Measurements from ENCODE around the gene ZNF488.

Gene ZNF488

DNA sequence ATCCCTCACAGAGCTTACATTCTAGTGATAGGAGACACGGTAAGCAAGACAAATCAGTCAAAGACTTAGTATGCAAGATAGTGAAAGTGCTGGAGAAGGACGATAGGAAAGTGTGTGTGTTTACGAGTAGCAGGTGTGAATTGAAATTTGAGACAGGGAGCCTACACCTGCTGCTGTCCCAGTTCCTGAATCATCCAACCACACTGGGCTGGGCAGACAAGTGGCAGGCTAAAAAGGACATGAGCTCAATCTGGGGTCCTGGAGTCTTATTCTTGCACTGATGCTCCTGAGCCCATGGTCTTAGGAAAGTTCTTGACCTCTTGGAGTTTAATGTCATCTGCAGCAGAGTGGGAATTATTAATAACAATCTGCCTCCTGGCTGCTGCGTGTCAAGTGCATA, 19.7 kb downstream of the ZNF488 start:
- no peak for DNase-seq

DNA sequence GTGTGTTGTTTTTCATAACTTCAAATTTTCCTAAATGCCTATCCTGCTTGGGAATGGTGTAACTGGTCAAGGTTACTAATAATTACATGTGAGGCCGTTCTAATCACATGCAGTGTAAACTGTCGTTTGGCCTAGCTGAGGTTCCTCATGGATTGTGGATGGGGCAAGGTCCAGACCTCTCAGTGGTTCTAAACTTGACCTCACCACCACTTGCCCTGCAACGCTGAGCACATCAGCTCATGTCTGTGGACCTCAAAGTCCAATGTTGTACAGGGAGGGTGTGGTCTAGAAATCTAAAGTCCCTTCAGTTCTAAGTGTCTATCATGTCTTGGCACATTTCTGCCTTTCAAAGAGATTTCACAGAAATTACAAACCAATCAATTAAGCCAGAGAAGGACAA, 20.3 kb downstream of the ZNF488 start:
- no peak for DNase-seq

DNA sequence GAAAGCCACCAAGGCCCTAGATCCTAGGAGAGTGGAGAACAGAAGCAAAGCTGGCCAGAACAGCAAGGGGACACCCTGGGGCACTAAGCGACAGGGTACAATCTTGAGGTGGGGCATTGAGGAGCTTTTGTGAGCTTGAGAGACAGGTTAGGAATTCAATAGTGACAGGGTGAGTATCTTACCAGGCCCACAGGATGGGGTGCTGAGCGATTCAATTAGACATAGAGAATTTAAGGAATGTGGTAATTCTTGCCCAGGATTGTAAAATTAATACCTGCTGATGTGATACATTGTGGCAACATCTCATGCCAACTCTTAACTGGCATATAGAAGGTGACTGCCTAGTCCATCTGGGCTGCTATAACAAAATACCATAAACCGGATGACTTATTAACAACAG, 21.9 kb downstream of the ZNF488 start:
- DNase-seq: no peak

DNA sequence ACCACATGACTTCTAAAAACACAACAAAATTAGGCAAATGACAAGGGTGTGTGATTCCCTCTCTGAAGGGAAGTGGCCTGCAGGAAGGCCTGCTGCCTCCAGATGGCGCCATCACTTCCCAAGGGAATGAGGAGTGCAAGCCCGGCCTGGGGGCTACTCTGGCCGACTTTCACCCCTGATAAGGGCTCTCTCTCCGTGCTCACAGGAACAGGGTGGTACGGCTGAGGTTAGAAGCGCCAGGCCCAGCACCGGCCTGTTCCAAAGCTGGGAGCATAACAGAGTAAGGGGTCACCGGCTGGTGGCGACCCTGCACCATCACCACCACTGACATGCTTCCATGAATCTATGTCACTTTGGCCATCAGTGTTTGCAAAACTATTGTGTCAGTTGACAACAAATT, 22.8 kb downstream of the ZNF488 start:
- peak; percentile 10 for DNase-seq

DNA sequence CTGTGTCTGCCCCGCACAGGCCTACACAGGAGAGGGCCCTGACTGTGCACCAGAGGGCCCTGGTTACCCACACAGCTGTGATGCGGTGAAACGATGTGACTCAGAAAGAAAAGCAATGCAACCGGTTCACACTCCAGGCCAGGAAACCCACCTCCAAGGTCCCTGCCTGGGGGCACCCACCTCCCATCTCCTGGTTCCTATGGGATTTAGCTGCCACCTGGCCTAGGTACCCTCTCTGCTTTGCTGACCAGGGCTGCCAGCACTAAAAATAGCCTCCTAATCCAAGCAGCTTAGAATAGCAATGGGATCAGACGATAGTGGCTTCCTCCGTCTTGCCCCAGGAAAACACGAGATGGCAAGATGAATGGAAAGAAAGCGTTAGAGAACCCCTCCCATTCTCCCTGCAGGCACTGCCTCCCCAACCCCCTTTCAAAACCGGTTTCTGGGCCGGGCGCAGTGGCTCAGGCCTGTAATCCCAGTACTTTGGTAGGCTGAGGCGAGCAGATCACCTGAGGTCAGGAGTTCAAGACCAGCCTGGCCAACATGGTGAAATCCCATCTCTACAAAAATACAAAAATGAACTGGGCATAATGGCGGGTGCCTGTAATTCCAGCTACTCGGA, 23.6 kb downstream of the ZNF488 start:
- DNase-seq: peak; percentile 13

DNA sequence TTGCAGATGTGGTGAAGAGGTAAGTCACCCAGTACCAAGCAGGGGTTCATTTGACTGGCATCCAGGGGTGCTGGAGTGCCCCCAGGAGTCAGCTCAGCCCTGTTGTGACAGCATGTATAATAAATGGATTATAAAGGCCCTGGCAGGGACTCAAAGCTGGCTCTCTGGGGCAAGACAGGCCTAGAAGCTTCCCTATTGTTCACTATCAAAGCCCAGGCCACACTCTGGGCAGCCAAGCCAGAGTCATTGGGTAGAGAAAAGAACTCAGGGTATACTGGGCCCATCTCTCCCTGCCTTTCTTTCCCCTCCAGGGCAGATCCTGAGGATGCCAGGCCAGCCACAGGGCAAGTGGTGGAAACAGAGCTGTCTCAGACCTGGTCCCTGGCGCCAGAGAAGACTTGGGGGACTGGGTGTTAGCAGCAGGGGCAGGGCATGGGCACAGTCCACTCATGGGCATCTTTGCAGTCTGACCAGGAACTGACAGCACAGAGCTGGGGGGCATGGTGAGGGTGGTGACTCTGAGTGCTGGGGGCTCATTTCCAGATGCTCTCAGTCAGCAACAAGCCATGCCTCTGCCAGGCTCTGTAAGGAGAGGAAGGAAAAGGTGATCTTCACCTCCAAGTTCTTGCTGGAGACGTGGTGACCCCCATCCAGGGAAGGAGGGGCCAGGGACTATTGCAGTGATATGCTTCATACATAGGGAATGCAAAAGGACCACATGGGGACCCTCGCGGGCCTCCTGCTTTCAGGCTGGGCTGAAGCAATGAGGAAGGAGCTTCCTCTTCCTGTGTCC, 24.3 kb downstream of the ZNF488 start:
- DNase-seq: no peak

DNA sequence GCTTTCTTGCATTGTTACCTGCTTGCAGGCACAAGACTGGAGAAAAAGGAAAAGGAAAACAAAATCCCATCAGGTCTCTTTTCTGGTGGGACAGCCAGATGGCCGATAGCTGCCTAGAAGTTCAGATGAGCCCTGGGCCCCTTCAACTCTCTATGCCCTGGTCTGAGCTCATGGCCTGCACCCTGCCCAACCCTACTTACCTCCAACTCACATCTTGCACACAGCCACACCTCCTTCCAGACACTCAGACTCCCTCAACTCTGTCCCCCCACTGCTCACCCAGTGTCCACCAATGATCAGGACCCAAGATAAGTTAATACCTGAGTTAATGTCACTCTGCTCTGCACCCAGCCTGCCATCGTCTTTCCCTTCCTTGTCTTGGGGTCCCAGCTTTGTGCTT, 25.0 kb downstream of the ZNF488 start:
- DNase-seq: no peak

DNA sequence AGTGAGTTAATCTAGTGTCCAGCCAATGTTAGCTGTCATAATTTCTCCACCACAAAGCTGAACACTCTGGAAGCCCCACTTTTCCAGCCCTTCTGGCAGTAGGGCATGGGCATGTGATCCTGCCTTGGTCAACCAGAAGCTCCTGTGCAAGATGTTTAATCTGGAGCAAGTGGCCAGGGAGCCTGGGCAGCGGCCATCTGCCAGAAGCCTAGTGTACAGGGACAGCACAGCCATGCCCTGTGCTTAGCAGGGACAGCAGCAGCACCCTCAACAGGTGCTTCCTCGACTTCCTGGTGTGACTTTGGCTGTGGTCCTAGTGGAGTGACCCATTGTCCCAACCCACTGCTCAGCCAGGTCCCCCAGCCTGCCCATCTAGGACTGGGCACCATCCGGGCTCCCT, 25.6 kb downstream of the ZNF488 start:
- no peak for DNase-seq

DNA sequence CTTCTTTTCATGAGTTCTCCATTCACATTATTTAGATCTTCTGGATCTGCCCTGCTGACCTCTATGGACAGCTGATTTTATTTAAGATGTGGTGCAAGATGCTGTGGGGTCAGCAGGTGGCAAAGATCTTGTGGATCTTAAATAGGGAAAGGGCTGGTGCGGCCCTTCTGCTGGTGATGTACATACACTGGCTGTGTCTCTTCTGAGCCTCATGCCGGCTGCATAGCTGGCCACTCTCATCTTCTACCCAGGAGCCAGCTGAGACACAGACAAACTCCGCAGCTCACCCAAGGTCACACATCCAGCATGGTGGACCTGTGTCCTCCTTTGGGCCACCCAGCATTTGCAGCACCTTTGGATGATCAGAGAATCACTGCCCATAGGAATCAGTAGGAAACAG, 26.2 kb downstream of the ZNF488 start:
- no peak for DNase-seq

DNA sequence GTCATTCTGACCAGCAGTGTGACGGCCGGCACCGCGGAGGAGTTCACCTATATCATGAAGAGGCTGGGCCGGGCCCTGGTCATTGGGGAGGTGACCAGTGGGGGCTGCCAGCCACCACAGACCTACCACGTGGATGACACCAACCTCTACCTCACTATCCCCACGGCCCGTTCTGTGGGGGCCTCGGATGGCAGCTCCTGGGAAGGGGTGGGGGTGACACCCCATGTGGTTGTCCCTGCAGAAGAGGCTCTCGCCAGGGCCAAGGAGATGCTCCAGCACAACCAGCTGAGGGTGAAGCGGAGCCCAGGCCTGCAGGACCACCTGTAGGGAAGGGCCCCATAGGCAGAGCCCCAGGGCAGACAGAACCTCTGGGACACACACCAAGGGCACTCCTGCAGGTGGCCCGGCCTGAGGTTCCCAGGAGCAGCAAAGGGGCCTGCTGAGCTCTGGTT, 26.9 kb downstream of the ZNF488 start:
- no peak for DNase-seq

DNA sequence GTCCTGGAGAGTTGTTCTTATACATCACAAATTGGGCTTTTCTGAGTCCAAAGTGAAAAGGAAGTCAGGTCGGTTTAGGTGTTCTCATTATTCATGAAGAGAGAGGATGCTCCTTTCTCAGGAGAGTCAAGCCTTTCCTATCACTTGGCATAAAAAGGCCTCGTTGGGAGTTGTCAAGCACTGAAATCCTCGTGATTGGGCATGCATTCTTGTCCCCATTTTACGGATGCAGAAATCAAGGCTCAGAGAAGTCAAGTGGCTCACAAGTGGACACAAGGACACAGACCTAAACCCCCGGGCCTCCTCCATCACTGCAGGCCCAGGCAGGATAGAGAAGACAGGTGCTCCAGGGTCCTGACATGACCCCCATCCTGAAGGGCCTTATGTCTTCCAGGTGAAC, 27.4 kb downstream of the ZNF488 start:
- DNase-seq: no peak

DNA sequence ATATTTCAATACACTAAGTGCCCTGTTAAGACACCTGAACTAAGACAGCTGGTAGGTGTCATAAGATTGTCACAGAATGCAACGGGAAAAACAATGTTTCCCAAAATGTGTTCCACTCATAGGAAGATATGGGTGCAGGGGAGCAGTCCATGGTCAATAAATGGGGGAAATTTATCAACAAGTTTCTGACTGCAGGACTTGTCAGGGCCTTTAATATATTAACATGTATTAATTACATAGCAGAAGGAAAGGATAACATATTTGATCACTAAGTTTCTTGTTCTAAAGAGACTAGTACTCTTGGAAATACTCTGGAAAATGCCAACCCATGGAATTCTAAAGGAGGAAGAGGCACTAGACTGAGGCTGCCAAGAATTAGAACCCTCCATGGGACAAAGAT, 29.2 kb downstream of the ZNF488 start:
- DNase-seq: no peak

DNA sequence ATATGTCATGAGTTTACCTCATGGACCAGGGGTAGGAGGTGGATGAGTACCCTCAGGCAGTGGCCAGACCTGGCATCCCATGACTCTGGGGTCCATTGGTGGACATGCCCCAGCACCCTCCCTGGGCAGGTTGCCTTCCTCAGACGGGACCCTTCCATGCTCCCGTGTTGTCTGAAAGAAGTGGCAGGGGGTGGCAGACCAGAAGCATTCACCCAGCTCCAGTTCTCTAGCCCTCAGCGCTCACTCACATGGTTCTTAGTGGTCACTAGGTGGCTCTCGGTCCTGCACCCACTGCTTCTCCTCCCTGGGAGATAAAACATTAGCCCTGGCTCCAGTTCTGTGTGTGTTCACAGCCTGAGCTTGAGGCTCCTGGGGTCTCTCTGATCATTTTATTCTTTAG, 29.9 kb downstream of the ZNF488 start:
- DNase-seq: no peak

DNA sequence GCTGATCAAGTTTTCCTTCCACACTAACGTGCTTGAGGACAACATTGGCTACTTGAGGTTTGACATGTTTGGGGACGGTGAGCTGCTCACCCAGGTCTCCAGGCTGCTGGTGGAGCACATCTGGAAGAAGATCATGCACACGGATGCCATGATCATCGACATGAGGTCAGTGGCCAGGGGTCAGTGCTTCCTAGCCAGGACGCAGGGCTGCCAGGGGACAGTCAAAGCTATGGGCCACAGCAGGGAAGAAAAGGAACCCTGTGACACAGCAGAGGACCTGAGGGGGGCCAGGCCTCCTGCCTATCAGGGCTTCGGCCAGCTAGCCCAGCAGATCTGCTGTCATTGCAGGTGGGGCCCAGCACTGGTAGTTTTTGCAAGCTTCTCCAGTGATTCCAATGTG, 30.7 kb downstream of the ZNF488 start:
- DNase-seq: no peak

DNA sequence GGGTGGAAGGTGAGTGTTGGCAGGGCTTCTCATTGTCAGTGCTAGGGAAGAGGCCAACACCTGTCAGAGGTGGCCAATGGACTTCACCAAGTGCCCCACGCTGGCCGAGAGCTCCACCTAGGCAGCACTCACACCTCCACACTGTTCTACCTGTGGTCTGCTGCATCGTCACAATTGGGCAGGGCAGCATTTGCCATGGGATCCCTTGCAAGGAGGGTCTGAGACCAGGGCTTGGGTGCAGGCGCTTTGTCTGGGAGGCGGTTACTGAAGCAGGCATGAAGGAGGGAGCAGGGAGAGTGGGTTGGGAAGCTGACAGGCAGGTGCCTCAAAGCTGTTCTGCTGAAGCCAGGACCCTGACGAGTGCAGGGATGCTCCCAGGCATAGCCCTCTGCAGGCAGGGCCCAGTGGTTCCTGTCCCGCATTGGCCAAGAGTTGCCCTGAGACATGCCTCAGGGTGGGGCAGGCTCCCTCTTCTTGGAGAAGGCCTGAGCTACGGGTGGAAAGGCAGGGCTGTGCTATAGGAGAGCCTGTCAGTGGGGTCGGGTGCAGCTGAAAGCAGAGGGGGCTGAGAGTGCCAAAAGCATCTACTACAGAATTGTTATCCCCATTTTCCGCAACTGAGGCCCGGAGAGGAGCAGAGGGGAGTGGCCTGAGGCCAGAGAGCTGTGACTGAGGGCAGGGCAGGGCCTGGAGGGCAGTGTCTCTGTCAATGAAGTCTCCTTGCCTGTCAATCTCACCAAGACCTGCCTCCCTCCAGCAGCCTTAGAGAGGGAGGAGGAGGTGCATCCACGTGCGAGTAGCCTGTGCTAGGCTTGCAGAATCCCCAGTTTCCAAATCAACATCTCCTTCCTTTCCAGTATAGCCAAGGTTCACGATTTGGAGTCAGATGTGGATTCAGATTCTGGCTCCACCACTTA, 31.9 kb downstream of the ZNF488 start:
- no peak for DNase-seq

DNA sequence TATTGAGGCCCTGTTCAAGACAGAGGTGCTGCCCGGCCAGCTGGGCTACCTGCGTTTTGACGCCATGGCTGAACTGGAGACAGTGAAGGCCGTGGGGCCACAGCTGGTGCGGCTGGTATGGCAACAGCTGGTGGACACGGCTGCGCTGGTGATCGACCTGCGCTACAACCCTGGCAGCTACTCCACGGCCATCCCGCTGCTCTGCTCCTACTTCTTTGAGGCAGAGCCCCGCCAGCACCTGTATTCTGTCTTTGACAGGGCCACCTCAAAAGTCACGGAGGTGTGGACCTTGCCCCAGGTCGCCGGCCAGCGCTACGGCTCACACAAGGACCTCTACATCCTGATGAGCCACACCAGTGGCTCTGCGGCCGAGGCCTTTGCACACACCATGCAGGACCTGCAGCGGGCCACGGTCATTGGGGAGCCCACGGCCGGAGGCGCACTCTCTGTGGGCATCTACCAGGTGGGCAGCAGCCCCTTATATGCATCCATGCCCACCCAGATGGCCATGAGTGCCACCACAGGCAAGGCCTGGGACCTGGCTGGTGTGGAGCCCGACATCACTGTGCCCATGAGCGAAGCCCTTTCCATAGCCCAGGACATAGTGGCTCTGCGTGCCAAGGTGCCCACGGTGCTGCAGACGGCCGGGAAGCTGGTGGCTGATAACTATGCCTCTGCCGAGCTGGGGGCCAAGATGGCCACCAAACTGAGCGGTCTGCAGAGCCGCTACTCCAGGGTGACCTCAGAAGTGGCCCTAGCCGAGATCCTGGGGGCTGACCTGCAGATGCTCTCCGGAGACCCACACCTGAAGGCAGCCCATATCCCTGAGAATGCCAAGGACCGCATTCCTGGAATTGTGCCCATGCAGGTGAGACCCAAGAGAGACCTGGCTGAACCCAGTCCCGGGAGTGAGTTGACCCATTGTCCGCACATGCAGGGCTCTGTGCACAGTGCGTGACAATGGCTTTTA, 33.1 kb downstream of the ZNF488 start:
- no peak for DNase-seq

DNA sequence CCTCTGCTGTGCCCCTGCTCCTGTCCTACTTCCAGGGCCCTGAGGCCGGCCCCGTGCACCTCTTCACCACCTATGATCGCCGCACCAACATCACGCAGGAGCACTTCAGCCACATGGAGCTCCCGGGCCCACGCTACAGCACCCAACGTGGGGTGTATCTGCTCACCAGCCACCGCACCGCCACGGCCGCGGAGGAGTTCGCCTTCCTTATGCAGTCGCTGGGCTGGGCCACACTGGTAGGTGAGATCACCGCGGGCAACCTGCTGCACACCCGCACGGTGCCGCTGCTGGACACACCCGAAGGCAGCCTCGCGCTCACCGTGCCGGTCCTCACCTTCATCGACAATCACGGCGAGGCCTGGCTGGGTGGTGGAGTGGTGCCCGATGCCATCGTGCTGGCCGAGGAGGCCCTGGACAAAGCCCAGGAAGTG, 34.1 kb downstream of the ZNF488 start:
- no peak for DNase-seq

DNA sequence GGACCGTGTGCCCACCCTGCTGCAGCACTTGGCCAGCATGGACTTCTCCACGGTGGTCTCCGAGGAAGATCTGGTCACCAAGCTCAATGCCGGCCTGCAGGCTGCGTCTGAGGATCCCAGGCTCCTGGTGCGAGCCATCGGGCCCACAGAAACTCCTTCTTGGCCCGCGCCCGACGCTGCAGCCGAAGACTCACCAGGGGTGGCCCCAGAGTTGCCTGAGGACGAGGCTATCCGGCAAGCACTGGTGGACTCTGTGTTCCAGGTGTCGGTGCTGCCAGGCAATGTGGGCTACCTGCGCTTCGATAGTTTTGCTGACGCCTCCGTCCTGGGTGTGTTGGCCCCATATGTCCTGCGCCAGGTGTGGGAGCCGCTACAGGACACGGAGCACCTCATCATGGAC, 34.6 kb downstream of the ZNF488 start:
- DNase-seq: no peak

DNA sequence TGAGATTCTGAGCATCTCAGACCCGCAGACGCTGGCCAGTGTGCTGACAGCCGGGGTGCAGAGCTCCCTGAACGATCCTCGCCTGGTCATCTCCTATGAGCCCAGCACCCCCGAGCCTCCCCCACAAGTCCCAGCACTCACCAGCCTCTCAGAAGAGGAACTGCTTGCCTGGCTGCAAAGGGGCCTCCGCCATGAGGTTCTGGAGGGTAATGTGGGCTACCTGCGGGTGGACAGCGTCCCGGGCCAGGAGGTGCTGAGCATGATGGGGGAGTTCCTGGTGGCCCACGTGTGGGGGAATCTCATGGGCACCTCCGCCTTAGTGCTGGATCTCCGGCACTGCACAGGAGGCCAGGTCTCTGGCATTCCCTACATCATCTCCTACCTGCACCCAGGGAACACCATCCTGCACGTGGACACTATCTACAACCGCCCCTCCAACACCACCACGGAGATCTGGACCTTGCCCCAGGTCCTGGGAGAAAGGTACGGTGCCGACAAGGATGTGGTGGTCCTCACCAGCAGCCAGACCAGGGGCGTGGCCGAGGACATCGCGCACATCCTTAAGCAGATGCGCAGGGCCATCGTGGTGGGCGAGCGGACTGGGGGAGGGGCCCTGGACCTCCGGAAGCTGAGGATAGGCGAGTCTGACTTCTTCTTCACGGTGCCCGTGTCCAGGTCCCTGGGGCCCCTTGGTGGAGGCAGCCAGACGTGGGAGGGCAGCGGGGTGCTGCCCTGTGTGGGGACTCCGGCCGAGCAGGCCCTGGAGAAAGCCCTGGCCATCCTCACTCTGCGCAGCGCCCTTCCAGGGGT, 35.2 kb downstream of the ZNF488 start:
- DNase-seq: no peak

DNA sequence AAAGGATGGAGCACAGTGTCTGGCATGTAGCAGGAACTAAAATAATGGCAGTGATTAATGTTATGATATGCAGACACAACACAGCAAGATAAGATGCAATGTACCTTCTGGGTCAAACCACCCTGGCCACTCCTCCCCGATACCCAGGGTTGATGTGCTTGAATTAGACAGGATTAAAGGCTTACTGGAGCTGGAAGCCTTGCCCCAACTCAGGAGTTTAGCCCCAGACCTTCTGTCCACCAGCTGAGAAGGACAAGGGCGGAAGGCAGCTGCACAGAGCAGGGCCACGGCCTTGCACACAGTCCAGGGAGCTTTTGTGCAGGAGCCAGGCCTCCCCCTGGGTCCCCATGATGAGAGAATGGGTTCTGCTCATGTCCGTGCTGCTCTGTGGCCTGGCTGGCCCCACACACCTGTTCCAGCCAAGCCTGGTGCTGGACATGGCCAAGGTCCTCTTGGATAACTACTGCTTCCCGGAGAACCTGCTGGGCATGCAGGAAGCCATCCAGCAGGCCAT, 35.9 kb downstream of the ZNF488 start, which contains the start of gene RBP3:
TSS of gene RBP3 (plus strand) at position 226 of the 514 bp plus-strand sequence. CDS start at position 348, 122 bp downstream.
- DNase-seq: no peak

DNA sequence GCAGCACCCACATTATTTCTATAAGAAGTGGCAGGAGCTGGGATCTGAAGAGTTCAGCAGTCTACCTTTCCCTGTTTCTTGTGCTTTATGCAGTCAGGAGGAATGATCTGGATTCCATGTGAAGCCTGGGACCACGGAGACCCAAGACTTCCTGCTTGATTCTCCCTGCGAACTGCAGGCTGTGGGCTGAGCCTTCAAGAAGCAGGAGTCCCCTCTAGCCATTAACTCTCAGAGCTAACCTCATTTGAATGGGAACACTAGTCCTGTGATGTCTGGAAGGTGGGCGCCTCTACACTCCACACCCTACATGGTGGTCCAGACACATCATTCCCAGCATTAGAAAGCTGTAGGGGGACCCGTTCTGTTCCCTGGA, 36.8 kb downstream of the ZNF488 start:
- no peak for DNase-seq
